Stimulated activated CD8-positive, alpha-beta memory T cell treated with anti-CD3 and anti-CD28 coated beads, Interleukin-15, amount 100 ng/mL, for 24 hours (primary cell): Measurements from ENCODE around the gene CAV3.

Experiments used
- DNase-seq: peaks from one replicate; pipeline ENCODE4 v3.0.0-alpha.2; 2020; ENCODE audit warnings: low read depth

Gene CAV3

DNA sequence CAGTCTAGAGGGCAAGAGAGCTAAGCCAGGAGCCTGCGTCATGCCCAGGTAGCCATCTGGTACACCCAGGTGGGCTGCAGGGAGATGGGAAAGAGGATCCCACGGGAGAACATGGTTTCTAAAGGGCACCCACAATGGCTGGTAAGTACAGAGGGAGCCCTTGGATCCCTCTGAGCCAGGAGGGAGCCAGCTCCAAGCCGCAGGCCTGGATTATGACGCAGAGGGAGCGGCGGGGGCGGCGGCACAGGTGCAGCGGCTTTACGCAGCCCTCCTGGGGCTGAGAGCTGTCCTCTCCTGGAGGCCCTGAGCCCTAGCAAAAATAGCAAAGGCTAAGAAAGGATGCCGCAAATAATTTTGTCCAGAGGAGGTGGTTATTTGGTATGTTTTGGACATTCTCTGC, 2.8 kb downstream of the CAV3 start:
- DNase-seq, result no peak

DNA sequence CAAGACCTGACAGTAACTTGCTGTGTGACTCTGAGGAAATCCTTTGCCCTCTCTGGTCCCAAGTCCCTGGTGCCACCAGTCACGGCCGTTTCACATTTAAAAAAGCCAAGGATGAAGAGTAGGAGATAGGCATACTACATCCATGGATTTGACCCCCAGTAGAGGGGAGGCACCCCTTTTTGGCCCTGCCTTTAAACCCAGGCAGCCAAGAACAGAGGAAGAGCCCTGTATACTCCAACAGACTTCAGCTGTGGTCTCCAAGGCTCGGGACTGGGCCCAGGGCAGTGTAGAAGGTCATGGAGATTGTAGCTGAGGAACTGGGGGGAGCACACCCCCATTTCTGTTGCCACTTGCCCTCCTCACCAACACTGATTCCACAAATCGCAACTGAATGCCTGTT, 3.7 kb downstream of the CAV3 start:
- DNase-seq, result no peak

DNA sequence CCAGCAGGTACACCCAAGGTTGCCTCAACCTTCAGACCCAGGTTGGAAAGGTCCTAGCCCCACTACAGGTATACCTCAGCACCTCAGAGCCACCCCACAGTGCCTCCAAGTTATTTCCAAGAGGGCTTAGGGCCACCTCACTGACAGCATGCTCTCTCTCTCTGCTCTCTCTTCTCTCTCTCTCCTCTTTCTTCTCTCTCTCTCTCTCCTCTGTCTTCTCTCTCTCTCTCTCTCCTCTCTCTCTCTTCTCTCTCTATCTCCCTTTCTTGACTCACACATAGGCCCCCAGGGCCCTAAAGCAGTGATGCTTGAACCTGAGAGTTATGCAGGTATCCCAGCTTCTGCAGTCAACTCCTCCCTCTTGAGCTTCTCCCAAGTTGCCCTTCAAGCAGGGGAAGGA, 4.2 kb downstream of the CAV3 start:
- DNase-seq, result no peak

DNA sequence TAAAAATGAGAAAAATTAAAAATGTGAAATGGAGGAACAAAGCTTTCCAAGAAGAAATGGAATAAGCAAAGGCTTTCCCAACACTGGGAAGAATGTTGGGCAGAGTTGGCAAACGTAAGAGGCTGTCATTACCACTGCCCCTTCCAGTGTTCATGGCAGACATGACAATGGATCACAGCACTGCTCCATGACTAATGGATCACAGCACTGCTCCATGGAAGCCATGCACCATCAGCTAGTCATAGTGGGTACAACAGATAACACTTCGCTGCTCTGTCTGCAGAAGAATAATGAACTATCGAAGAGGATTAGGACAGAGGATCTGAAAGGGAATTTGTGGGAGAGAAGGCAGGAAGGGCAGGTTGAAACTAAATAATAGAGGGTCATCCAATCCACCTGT, 5.0 kb downstream of the CAV3 start:
- no peak for DNase-seq

DNA sequence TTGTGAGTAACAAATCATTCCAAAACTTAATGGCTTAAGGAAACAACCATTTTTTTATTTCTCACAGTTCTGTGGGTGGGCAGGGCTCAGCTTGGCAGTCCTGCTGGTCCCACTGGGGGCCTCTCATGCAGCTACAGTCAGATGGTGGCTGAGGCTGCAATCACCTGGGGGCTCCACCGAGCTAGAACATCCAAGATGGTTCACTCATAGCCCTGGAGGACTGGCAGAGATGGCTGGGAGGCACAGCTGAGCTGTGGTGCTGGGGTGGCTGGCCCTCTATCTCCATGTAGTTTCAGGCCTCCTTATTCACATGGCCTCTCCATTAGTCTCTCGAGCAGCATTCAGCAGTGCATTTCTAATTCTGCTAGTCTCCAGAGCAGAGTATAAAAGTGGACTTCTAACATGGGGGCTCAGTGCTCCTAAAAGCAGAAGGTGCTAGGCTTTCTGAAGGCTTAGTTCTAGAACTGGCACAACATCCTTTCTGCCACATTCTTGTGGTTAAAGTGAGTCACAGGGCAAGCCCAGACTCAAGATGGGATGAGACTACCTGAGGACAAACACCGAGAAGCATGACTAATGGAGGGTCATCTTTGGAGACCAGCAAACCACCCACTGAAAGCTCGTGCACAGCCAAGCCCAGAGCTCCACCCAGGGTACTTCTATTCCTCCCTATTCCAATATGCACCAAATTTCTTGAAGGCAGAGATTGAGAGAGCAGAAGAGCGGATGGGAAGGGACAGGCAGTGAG, 6.3 kb downstream of the CAV3 start:
- DNase-seq, result no peak

DNA sequence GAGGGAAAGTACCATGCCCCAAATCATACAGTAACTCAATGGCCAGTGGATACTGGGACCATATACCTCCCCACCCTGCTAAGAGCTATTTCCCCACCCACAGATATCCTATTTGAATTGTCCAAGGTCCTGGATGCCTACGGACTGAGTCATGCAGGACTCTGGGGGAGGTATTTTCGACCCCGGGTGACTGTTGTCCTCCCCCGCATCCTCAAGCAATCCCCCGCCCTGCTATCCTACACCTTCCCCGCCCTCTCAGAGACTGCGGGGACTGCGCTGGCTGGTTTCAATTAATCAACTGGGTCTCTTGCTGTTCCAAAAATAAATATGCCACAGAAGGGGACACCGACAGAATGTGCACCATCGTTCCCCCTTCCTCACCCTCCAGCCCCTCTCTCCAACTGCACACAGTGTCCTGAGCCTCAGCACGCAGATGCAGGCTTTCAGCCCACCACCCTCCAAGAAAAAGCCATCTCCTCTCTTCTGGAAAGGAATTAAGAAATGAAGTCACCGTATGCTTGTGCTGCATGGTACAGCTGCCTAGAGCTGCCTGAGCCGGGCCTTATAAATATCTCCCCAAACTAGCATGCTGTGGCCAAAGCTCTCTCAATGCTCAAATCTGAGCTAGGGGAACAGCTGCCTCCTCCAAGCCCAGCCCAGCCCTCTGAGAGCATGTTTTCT, 8.1 kb downstream of the CAV3 start:
- no peak for DNase-seq

DNA sequence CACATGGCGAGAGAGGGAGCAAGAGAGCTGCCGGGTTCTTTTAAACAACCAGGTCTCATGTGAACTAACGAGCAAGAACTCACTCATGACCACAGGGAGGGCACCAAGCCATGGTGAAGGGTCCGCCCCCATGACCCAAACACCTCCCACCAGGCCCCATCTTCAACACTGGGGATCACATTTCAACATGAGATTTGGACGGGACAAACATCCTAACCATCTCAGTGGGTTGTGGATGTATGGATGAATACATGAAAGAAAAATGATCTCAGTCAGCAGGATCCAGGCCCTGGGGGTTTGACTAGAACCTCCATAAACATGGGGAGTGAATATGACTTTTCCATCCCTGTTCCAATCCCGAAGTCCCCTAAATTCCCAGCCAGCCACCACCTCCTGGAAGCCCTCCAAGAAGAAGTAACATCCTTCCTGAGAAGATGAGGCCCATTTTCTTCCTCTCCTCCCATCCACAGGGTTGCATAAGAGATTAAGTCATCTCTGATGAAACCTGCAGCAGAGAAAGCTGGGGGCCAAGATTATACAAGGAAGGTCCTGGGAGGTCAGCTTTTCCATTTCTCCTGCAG, 9.5 kb downstream of the CAV3 start:
- DNase-seq, result no peak

DNA sequence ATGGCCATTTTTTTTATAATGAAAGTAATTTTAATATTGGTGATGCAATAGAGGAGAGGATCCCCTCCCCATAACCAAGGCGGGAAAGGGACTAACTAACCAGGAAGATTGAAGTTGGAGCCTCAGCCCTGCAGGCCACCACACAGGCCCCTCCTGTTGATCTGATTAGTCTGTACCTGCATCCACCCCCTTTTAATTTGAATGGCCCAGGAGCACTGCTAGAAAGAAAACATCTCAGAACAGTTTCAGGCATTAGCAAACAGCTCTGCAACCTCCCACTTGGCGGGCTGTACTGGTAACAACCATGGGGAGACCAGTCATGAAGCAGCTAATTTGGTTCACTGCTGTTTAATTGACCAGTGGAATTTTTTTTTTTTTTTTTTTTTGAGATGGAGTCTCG, 10.3 kb downstream of the CAV3 start:
- no peak for DNase-seq

DNA sequence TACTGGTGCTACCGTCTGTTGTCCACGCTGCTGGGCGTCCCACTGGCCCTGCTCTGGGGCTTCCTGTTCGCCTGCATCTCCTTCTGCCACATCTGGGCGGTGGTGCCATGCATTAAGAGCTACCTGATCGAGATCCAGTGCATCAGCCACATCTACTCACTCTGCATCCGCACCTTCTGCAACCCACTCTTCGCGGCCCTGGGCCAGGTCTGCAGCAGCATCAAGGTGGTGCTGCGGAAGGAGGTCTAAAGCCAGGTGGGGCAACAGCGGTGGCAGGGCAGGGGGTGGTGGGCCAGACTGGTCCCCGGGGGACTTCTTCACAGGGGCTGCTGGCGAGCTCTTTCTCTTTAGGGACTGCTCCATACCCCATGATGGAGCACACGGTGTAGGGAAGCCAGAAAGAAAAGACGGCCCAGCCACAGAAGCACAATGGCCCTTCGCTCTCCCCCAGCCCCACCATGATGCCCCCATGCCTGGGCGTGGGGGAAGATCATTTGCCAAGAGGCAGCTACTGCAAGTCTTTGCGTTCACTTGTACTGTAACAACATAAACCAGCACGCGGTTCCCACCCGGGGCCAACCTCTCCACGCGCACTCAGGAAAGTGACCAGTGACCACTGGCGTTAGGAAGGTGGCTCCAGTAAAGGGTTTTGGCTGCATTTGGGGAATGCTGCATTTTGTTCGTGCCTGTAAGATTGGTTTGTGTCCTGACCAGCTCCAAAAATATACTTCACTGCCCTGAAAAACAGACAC, 12.2 kb downstream of the CAV3 start:
- no peak for DNase-seq

DNA sequence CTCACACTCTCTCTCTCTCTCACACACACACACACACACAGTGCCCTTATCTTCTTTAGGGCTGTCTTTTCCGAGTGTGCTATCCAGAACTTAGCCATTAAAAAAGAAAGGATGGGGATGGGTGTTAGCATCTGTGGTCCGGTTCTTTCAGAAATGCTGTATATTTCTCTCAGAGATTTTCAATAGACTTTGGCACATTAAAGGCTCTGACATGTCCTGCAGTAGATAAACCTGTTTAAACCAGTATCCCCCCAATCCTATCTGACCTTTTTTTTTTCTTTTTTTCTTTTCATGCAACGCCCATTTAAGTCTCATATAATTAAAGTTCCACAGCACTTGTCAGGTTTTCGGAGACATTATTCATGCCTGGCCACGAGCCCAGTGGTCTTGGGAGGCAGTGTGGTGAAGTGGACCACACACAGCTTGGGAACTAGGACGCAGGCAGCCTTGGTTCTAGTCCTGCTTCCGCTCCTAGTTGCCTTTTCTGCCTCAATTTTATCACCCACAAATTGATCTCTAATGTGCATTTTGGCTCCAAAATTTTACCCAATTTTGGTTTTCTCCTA, 13.3 kb downstream of the CAV3 start:
- DNase-seq, result no peak

DNA sequence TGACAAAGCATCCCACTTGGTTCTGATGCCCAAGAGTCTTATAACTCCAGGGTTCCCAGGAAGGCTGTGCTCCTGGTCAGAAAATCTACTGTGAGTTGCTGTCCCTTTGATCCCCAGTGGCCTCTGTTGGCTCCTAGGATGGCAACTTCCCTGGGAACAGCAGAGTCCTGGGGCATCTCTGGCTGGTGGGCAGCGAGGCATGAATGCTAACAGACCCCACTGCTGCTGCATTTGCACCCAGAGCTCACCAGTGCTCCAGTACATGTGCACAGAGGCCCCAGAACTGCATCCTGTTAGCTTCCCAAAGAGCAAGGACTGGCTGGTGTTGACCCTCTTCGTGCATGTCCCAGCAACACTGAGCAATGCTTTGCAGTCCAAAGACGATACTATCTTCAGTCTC, 15.7 kb downstream of the CAV3 start:
- DNase-seq, result no peak

DNA sequence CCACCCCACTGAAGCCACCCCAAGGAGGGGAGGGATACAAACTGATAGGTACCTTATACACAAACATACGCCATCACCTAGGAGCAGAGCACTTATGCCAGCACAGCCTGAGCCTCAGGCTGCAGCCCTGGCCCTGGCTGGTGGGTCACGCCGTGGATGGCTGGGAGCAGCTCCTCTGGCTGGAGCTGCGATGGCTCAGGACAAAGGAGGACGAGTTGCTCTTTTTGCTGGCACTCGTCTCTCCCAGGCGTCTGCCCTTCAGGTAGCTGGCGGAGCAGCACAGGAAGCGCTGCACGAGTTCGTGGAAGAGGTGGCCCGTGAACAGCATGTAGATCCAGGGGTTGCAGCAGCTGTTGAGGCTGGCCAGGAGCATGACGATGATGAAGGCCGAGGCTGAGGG, 19.2 kb downstream of the CAV3 start:
- DNase-seq, result no peak

DNA sequence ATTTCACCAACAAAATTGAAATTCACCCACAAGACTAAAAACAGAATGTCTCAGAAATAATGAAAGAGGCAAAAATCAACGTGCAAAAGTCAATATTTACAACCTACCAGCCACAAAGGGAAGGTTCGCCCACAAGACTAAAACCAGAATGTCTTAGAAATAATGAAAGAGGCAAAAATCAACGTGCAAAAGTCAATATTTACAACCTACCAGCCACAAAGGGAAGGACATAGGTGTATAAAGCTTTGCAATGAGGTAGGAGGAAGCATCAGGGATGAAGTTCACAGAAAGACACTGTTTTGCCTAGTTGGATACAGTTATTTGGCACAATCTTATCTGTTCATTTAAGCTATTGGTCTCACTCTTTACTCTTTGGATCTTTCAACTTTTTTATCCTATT, 21.5 kb downstream of the CAV3 start:
- DNase-seq, result no peak

DNA sequence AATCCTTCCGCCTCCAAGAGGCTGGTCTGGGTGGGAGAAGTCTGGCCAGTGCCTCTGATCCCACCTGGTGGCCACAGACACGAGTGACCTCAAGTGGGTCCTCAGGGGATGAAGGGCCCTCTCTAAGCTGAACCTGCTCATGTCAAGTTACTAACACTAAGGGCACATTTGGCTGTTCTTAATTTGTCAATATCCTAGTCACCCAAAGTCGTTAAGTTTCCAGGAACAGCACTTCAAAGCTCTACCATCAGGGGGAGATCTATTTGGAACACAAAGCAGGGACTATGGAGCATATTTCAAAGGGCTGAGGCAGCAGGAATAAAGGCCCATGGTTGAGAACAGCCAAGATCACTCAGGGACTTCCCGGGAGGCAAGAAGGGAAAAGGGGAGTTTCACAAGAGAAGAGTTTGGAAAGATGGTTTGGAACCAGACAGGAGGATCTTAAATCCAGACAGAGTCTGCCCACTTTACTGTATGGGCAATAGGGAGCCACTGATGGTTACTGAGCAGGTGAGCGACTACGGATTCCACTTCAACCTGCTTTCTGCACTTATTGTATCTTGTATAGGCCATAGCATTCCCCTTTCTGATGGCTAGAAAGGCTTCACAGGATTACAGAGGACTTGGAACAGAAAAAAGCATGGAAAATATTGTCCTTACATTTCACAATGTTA, 22.1 kb downstream of the CAV3 start:
- no peak for DNase-seq

DNA sequence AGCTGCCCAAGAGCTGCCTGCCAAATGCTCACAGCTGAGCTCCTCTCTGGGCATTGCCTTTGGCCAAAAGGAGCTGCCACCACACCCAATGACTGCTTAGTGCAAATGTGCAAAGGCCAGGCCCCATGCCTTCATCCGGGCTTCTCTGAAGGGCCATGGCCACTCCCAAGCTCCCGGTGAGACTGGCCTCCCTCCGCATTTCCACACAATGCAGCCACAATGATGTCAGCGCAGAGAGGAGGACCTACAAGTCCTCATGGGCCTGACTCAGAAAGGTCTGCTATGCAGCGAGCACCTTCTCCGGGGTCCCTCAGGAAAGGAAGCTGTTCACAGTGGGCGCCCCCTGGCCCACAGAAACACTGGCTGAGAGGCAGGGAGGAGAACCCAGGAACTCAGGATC, 23.1 kb downstream of the CAV3 start:
- DNase-seq, result no peak

DNA sequence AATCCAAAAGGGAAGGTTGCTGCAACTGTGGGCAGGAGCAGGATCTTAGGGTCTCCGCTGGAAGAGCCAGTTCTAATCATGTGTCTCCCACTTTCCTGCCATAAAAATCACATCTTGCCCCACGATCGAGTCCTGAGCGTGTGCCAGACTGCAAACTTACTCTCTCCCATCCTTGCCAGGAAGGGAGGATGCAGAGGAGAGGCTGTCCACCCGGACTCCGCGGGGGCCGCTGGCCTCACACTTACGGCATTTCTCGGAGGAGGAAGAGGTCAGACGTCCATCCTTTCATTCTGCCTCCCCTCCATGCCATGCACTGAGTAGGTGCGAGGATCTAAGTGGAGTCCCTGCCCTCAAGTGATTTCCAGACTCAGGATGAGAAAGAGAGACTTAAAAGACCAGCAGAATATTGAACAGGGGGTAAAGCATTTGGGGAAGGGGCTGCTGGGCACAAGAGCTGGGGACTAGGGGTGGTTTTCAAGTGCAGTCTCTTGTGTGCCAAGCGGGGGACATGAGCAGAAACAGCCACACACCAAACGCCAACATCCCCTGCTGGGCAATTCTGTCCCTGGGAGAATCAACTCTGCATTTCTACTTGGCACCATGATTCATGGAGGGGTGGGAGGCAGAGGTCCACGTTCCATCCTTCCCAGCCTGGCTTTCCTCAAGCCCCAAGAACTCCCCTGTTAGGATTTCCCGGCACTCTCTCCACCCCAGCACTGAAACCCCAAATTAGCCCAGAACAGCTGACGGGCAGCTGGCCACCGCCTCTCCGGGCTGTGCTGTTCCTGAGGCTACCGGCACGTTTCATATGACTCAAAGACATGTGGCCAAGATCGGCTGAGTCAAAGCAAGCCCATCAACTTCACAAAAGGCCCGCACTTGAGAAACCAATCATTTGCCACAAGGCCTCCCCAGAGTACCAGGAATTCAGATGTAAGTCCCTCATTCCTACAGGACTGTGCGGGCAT, 24.2 kb downstream of the CAV3 start:
- DNase-seq, result no peak

DNA sequence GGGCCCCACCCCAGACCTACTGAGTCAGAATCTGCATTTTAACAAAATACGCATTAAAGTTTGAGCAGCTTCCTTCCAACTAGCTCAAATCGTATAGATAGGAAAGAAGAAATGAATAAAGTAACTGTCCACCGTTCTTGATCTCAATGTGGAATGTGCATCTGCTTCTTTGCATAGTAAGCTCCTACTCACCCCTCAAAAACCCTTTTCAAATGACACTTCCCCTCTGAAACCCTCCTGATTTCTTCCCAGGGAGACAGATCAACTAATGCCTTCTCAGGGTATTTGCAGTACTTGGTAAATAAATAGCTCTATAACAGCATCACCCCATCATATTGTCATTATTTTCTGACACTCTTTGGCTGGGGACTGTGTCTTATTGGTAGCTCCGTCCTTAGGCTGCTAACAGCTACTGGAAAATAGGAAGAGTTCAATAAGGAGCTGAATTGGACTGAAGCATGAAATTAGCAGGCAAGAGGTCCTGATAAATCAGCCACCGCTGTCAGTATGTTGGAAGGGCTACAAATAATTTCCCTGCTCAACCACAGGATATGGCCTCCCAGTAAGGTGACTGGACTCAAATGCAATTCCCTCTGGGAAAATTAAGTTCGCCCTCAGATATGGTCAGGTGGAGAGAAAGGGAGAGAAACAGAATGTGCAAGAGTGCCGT, 25.6 kb downstream of the CAV3 start:
- DNase-seq, result no peak

DNA sequence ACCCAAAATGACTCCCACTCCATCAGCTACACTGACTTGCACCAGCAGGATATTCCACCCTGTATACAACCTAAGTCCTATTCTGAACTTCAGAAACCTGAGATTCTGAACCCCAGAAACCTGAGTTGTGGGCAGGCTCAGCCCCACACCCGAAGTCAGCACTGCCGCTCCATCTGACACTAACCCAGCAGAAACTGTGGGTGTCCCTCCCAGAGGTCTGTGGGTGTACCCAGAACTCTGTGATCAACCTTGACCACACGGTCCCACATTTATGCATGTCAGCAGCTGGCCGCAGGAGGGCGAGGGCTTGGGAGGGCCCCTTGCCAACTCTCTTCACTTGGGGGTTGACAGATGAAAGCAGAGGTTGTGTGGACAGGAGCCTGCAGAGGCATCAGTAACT, 26.5 kb downstream of the CAV3 start:
- no peak for DNase-seq

DNA sequence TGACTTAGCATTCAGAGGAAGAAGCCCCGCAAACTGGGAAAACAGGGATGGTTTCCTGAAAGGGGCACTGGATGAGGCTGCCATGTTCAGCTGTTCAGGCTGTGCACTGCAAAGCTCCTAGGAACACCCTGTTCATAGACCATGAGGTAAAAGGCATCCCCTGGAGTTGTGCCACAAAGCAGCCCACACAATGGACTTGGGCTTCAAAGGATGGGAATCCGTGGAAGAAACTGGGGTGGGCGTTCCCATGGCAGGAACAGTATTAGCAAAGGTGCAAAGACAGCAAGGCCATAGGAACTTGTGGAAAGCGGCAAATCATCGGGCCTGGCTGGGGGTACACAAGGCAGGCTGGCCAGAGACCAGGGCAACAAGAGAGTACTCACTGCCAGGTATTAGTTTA, 26.9 kb downstream of the CAV3 start:
- DNase-seq, result no peak

DNA sequence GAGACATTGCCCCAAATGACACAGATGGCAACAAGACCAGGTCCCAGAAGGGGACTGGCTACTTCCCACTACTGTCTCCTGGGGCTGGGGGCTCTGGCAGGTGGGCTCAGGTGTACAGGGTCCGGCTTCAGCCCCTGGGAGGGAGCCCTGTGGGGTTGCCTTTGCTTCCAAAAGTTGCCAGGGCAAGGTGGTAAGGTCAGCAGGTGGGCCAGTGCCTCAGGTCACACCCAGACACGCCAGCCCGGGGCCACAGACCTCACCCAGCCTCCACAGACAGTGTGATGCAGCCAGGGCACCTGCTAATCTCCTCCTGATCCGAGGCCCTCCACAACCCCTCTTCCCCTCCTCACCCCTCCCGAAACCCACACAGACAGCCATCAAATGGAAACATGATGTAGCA, 28.3 kb downstream of the CAV3 start:
- DNase-seq, result no peak
